H1 (cell line): Measurements from ENCODE around the gene ARF3. TPM values are rescaled to one million over a fixed set of nuclear protein-coding genes. Genes with fewer than 3 reads are reported as not detected.

Source experiments
- CTCF ChIA-PET: fragments of 300-600 bp; sonication (Branson Sonifier 250); formaldehyde crosslinking; loops from one replicate; lab custom pipeline; 2021; ENCODE audit not compliant: partially characterized antibody; lab: Charles Lee
- POLR2A ChIA-PET: fragments of 300-600 bp; sonication (Branson Sonifier 250); formaldehyde crosslinking; loops from one replicate; lab custom pipeline; 2021; ENCODE audit warnings: inconsistent platforms; ENCODE audit not compliant: partially characterized antibody; lab: Charles Lee
- DNase-seq, 2 experiments: peaks; one replicate each; pipeline versions ENCODE4 v3.0.0 to v3.0.0-alpha.2; 2010 to 2022; ENCODE audit warnings: low spot score in 2 of 2, low read depth in 1 of 2, mixed read lengths in 1 of 2
- FAIRE-seq: peaks from 2 replicates; lab custom pipeline; 2011; peaks lifted over from hg19 to GRCh38; lab: Jason Lieb, UNC
- H2AFZ ChIP-seq: 2 replicates; pipeline ENCODE4 v1.8.1; 2012; ENCODE audit warnings: low read length, inconsistent platforms
- H2AK5ac ChIP-seq: 2 replicates; pipeline ENCODE4 v1.6.1; 2013; ENCODE audit warnings: low read depth, low read length
- H2BK120ac ChIP-seq: replicated peaks from 2 replicates; pipeline ENCODE3; 2013; ENCODE audit warnings: low read depth, low read length, inconsistent platforms
- H2BK12ac ChIP-seq: 2 replicates; pipeline ENCODE4 v1.6.1; 2013; ENCODE audit warnings: low read depth, low read length
- H2BK15ac ChIP-seq: 2 replicates; pipeline ENCODE4 v1.6.1; 2013; ENCODE audit warnings: low read length
- H2BK20ac ChIP-seq: 2 replicates; pipeline ENCODE4 v1.6.1; 2013; ENCODE audit warnings: low read length
- H2BK5ac ChIP-seq: 2 replicates; pipeline ENCODE4 v1.6.1; 2013; ENCODE audit warnings: low read depth, low read length
- H3K14ac ChIP-seq: 2 replicates; pipeline ENCODE4 v1.6.1; 2013; ENCODE audit warnings: inconsistent platforms; ENCODE audit not compliant: insufficient read length
- H3K18ac ChIP-seq: 2 replicates; pipeline ENCODE4 v1.6.1; 2013; ENCODE audit warnings: low read length; ENCODE audit errors: extremely low read depth
- H3K23ac ChIP-seq: 2 replicates; pipeline ENCODE4 v1.6.1; 2013; ENCODE audit warnings: inconsistent platforms; ENCODE audit not compliant: insufficient read length
- H3K23me2 ChIP-seq: 2 replicates; pipeline ENCODE4 v1.6.1; 2013; ENCODE audit warnings: low read depth, low read length
- H3K27ac ChIP-seq: 2 replicates; pipeline ENCODE4 v1.6.1; 2011; ENCODE audit warnings: low read depth, low read length, inconsistent platforms
- H3K27me3 ChIP-seq, 4 experiments: replicated peaks in 1 of 4; 1 replicate in 1 of 4; 2 replicates in 3 of 4; pipeline versions ENCODE4 v1.6.1 to v1.8.1; 2011 to 2013; ENCODE audit warnings: low read length in 3 of 4, mild to moderate bottlenecking in 3 of 4, inconsistent platforms in 2 of 4, mixed read lengths in 2 of 4, moderate library complexity in 1 of 4; ENCODE audit not compliant: control insufficient read depth in 3 of 4, insufficient read depth in 3 of 4; ENCODE audit errors: extremely low read depth in 1 of 4
- H3K36me3 ChIP-seq, 4 experiments: 2 replicates each; pipeline versions ENCODE4 v1.6.1 to v1.8.1; 2011 to 2013; ENCODE audit warnings: mild to moderate bottlenecking in 4 of 4, low read length in 3 of 4, moderate library complexity in 2 of 4, control low read depth in 1 of 4, inconsistent platforms in 1 of 4; ENCODE audit not compliant: insufficient read depth in 4 of 4, control insufficient read depth in 2 of 4
- H3K4ac ChIP-seq: replicated peaks from 2 replicates; pipeline ENCODE3; 2013; ENCODE audit warnings: low read length, low read depth, mixed read lengths, inconsistent platforms; ENCODE audit not compliant: insufficient read length
- H3K4me1 ChIP-seq, 4 experiments: replicated peaks in 1 of 4; 1 replicate in 1 of 4; 2 replicates in 3 of 4; pipeline versions ENCODE4 v1.6.1 to v1.8.1; 2011 to 2013; ENCODE audit warnings: low read length in 3 of 4, inconsistent platforms in 2 of 4, mixed read lengths in 1 of 4; ENCODE audit not compliant: insufficient read depth in 4 of 4, control insufficient read depth in 3 of 4
- H3K4me2 ChIP-seq, 2 experiments: 2 replicates each; pipeline versions ENCODE4 v1.6.1 to v1.8.1; 2011 to 2013; ENCODE audit warnings: low read depth in 2 of 2, low read length in 2 of 2, control low read depth in 1 of 2, inconsistent platforms in 1 of 2, mild to moderate bottlenecking in 1 of 2; ENCODE audit not compliant: insufficient read depth in 1 of 2
- H3K4me3 ChIP-seq, 4 experiments: fragments of 200-600, 300-600 bp in 1 of 4; sonication (generic), shearing (Covaris generic), sonication (Bioruptor Twin) in 1 of 4; 2 replicates each; pipeline versions ENCODE4 v1.5.1 to v1.8.1; 2011 to 2016; ENCODE audit warnings: low read length in 4 of 4, low read depth in 3 of 4, control low read depth in 2 of 4, inconsistent platforms in 2 of 4, mild to moderate bottlenecking in 2 of 4, mixed read lengths in 1 of 4, moderate library complexity in 1 of 4; ENCODE audit not compliant: insufficient read depth in 2 of 4; ENCODE audit errors: extremely low read depth in 1 of 4
- H3K56ac ChIP-seq: replicated peaks from 2 replicates; pipeline ENCODE3; 2013; ENCODE audit warnings: low read depth, mild to moderate bottlenecking, mixed read lengths, low read length, inconsistent platforms; ENCODE audit not compliant: insufficient read length
- H3K79me1 ChIP-seq: 2 replicates; pipeline ENCODE4 v1.6.1; 2013; ENCODE audit warnings: low read depth, low read length, control low read depth
- H3K79me2 ChIP-seq, 2 experiments: 2 replicates each; pipeline versions ENCODE4 v1.6.1 to v1.8.1; 2012 to 2013; ENCODE audit warnings: low read length in 2 of 2, mild to moderate bottlenecking in 2 of 2, inconsistent platforms in 1 of 2; ENCODE audit not compliant: insufficient read depth in 2 of 2, control insufficient read depth in 1 of 2
- H3K9ac ChIP-seq, 4 experiments: replicated peaks in 1 of 4; 1 replicate in 1 of 4; 2 replicates in 3 of 4; pipeline versions ENCODE4 v1.6.1 to v1.8.1; 2011 to 2013; ENCODE audit warnings: low read depth in 3 of 4, low read length in 3 of 4, control low read depth in 2 of 4, mild to moderate bottlenecking in 2 of 4, moderate library complexity in 2 of 4, inconsistent platforms in 1 of 4; ENCODE audit errors: extremely low read depth in 1 of 4
- H3K9me3 ChIP-seq, 2 experiments: 2 replicates each; pipeline versions ENCODE4 v1.6.1 to v1.8.1; 2012 to 2013; ENCODE audit warnings: mild to moderate bottlenecking in 2 of 2, moderate library complexity in 2 of 2, control low read depth in 1 of 2, inconsistent platforms in 1 of 2, low read depth in 1 of 2, low read length in 1 of 2, mixed read lengths in 1 of 2; ENCODE audit not compliant: insufficient read depth in 2 of 2
- H4K20me1 ChIP-seq, 2 experiments: replicated peaks in 1 of 2; 2 replicates each; pipeline versions ENCODE3 to v1.8.1; 2011 to 2013; ENCODE audit warnings: inconsistent platforms in 2 of 2, low read length in 2 of 2, mild to moderate bottlenecking in 1 of 2; ENCODE audit not compliant: insufficient read depth in 2 of 2, control insufficient read depth in 1 of 2
- H4K5ac ChIP-seq: 2 replicates; pipeline ENCODE4 v1.6.1; 2013; ENCODE audit warnings: low read length, low read depth, mixed read lengths, inconsistent platforms; ENCODE audit not compliant: insufficient read length
- H4K8ac ChIP-seq: 2 replicates; pipeline ENCODE4 v1.8.0; 2013; ENCODE audit warnings: mild to moderate bottlenecking, moderate library complexity, low read length, inconsistent platforms; ENCODE audit not compliant: insufficient read depth; ENCODE audit errors: extremely low read depth
- H4K91ac ChIP-seq: replicated peaks from 2 replicates; pipeline ENCODE3; 2013; ENCODE audit warnings: low read length, mixed read lengths, inconsistent platforms; ENCODE audit not compliant: insufficient read length
- ASH2L ChIP-seq: fragments of 200-600, 300-600 bp; sonication (generic); IDR thresholded peaks from one replicate; pipeline ENCODE4 v1.7.1; 2017; ENCODE audit warnings: low read length
- BCL11A ChIP-seq, 2 experiments: IDR thresholded peaks; one replicate each; pipeline ENCODE4 v1.6.1; 2011; ENCODE audit warnings: low read depth in 2 of 2, low read length in 2 of 2, mild to moderate bottlenecking in 2 of 2
- EGR1 ChIP-seq: IDR thresholded peaks from 2 replicates; pipeline ENCODE4 v1.6.1; 2011; ENCODE audit warnings: low read depth, low read length, borderline replicate concordance
- GABPA ChIP-seq: IDR thresholded peaks from 2 replicates; pipeline ENCODE4 v1.6.1; 2011; ENCODE audit warnings: mild to moderate bottlenecking, low read length, moderate library complexity, borderline replicate concordance; ENCODE audit not compliant: insufficient read depth
- KDM1A ChIP-seq: fragments of 200-600, 300-600 bp; sonication (generic); IDR thresholded peaks from 2 replicates; pipeline ENCODE4 v1.7.1; 2016; ENCODE audit warnings: mild to moderate bottlenecking, low read length, borderline replicate concordance
- POLR2A ChIP-seq, 2 experiments: IDR thresholded peaks; 1 replicate in 1 of 2; 2 replicates in 1 of 2; pipeline ENCODE4 v1.6.1; 2011; ENCODE audit warnings: low read depth in 2 of 2, low read length in 2 of 2, mild to moderate bottlenecking in 2 of 2; ENCODE audit errors: control extremely low read depth in 1 of 2
- SAP30 ChIP-seq: fragments of 300-600 bp; sonication (generic); IDR thresholded peaks from 2 replicates; pipeline ENCODE4 v1.7.1; 2012; ENCODE audit warnings: low read length, moderate library complexity, mild to moderate bottlenecking, inconsistent platforms; ENCODE audit not compliant: insufficient read depth, insufficient replicate concordance
- SRF ChIP-seq: IDR thresholded peaks from 2 replicates; pipeline ENCODE4 v1.6.1; 2011; ENCODE audit warnings: mild to moderate bottlenecking, low read depth, low read length, moderate library complexity
- TBP ChIP-seq: IDR thresholded peaks from 2 replicates; pipeline ENCODE4 v1.6.1; 2011; ENCODE audit warnings: low read depth, low read length, improper control_type of control experiment
- ZNF274 ChIP-seq: IDR thresholded peaks from 2 replicates; pipeline ENCODE4 v1.7.0; 2012; ENCODE audit warnings: low read length, borderline replicate concordance; ENCODE audit errors: extremely low read depth
- WGBS, 2 experiments: shearing (Covaris generic) in 1 of 2; methylation state at CpG; one replicate each; pipeline versions ENCODE4 v1.1.6 to v1.1.7; 2013 to 2015; ENCODE audit warnings: low lambda C conversion rate in 2 of 2, mixed read lengths in 2 of 2, inconsistent platforms in 1 of 2, low coverage in 1 of 2, missing lambda C conversion rate in 1 of 2; ENCODE audit not compliant: insufficient replicate concordance in 2 of 2, insufficient coverage in 1 of 2, insufficient read length in 1 of 2; ENCODE audit errors: extremely low coverage in 1 of 2, missing lambda C conversion rate in 1 of 2; 5-methylcytosine and 5-hydroxymethylcytosine counted together
- polyA plus RNA-seq, 7 experiments: library from polyadenylated mRNA; depleted of rRNA in 3 of 7; stranded (reverse) in 5 of 7; unstranded in 2 of 7; fragments of >200 nt in 5 of 7; fragments of 200-250 nt in 2 of 7; gene quantifications; 1 replicate in 5 of 7; 2 replicates in 1 of 7; 4 replicates in 1 of 7; pipeline versions ENCODE4 v1.2.1 to v1.2.3, GENCODE V29; 2011 to 2013; ENCODE audit warnings: missing spikeins in 2 of 7, mixed read lengths in 2 of 7
- total RNA-seq: library from RNA; stranded (reverse); fragmentation: NEBNext Ultra II Directional; extraction: Animal tissue kit (Norgen Biotek cat#: 25700); gene quantifications from 2 replicates; pipeline ENCODE4 v1.2.1, GENCODE V29; 2021
- TF ChIP-seq, protein P1 (sequence below): IDR thresholded peaks from 2 replicates; pipeline ENCODE4 v1.6.1; 2012; ENCODE audit warnings: inconsistent platforms
- TF ChIP-seq, protein P2 (sequence below): IDR thresholded peaks from 2 replicates; pipeline ENCODE4 v1.6.1; 2012; ENCODE audit warnings: low read length, inconsistent platforms

The ARF3 gene
- total and polyA plus RNA-seq, 2 of the 8 experiments (the other 6 are each of a cell fraction or from before 2014, with no cell fraction given) = 231 to 250 TPM

DNA sequence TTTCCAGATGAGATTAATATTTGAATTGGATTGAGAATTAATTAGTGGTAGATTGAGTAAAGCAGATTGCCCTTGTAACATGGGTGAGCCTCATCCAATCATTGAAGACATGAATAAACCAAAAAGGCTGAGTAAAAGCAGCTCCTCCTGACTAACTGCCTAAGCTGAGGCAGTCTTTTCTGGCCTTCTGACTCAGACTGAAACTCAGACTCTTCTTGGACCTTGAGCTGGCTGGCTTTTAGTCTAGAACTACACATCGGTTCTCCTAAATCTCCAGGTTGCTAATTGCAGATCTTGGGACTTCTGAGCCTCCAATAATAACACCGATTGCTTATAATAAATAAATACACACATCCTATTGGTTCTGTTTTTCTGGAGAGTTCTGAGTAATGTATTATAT lies 56.0 kb downstream of the ARF3 start:
- H4K20me1 ChIP-seq = no peaks in the 10 kb centered on the region
- no peak overlapping the region for H2AFZ ChIP-seq
- no peaks in the 10 kb centered on the region for H3K79me1 ChIP-seq
- no peak for FAIRE-seq
- H3K27ac ChIP-seq = no peak overlapping the region
- H4K8ac ChIP-seq = no peak overlapping the region
- no peak overlapping the region for H3K56ac ChIP-seq
- H2BK120ac ChIP-seq = no peak overlapping the region
- no peaks in the 10 kb centered on the region for H3K27me3 ChIP-seq
- no peak overlapping the region for H4K5ac ChIP-seq
- H2BK15ac ChIP-seq = no peak overlapping the region
- H3K36me3 ChIP-seq = no peaks in the 10 kb centered on the region
- H3K18ac ChIP-seq = no peak overlapping the region
- CTCF ChIA-PET = interaction anchor here (0.6 to 6.8 kb wide), 11 partner anchors 11 to 248 kb away, joined by 3 to 79 read pairs (median 5); partner anchors contain the start of genes ARF3 and DDX23
- H3K14ac ChIP-seq = no peak overlapping the region
- H3K23me2 ChIP-seq = no peaks in the 10 kb centered on the region; the same call in 1 of the 2 replicates
- 0 out of 7 replicates have a peak, but pooled peaks cover 0 to 2% (median 0%) of the 10 kb centered on the region in 4 experiments for H3K4me1 ChIP-seq
- no peaks in the 10 kb centered on the region for H3K9me3 ChIP-seq
- no peak overlapping the region for H3K4ac ChIP-seq
- H4K91ac ChIP-seq = no peak overlapping the region
- H2AK5ac ChIP-seq = no peak overlapping the region
- POLR2A ChIA-PET = interaction anchor here (1.5 to 3.3 kb wide), 4 partner anchors 10 to 36 kb away, joined by 3 to 15 read pairs (median 6); partner anchors contain the start of gene RND1
- no peak overlapping the region for H2BK12ac ChIP-seq
- H3K23ac ChIP-seq = no peak overlapping the region
- H3K4me3 ChIP-seq = no peak overlapping the region
- DNase-seq = no peak
- H2BK20ac ChIP-seq = no peak overlapping the region
- H3K9ac ChIP-seq = no peak overlapping the region
- H3K79me2 ChIP-seq = no peaks in the 10 kb centered on the region
- H2BK5ac ChIP-seq = no peak overlapping the region
- H3K4me2 ChIP-seq = no peak overlapping the region
- WGBS, 2 experiments = 93% methylated on average over 2 of the region's 2 CpGs; no CpG with 5 or more reads in 1 of the 2 experiments
- TF ChIP-seq TBP (no peak), EGR1 (no peak), ASH2L (no peak), KDM1A (no peak), GABPA (no peak), POLR2A (IDR thresholded peaks at IDR 0.05; ENCODE audit: control extremely low read depth in 1 of 2, low read depth in 2 of 2, low read length in 2 of 2) (no peak), ZNF274 (no peak), SAP30 (no peak), BCL11A (IDR thresholded peaks at IDR 0.05; ENCODE audit: low read depth in 2 of 2, low read length in 2 of 2) (no peak), SRF (no peak)
- TF ChIP-seq, protein P1, sequence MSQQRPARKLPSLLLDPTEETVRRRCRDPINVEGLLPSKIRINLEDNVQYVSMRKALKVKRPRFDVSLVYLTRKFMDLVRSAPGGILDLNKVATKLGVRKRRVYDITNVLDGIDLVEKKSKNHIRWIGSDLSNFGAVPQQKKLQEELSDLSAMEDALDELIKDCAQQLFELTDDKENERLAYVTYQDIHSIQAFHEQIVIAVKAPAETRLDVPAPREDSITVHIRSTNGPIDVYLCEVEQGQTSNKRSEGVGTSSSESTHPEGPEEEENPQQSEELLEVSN = no peak
- TF ChIP-seq, protein P2, sequence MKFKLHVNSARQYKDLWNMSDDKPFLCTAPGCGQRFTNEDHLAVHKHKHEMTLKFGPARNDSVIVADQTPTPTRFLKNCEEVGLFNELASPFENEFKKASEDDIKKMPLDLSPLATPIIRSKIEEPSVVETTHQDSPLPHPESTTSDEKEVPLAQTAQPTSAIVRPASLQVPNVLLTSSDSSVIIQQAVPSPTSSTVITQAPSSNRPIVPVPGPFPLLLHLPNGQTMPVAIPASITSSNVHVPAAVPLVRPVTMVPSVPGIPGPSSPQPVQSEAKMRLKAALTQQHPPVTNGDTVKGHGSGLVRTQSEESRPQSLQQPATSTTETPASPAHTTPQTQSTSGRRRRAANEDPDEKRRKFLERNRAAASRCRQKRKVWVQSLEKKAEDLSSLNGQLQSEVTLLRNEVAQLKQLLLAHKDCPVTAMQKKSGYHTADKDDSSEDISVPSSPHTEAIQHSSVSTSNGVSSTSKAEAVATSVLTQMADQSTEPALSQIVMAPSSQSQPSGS = no peak
